Stimulated activated CD4-positive, alpha-beta T cell treated with anti-CD3 and anti-CD28 coated beads, Interleukin-15, amount 100 ng/mL, for 48 hours (primary cell): ENCODE data around the gene MYMK.
A peak's percentile ranks its signal among the peaks of the same experiment; 100 is the strongest.

Experiments
- DNase-seq, 2 donors: peaks; one replicate each; pipeline ENCODE4 v3.0.0-alpha.2; 2020; ENCODE audit warnings: low read depth in 2 of 2

MYMK gene

DNA sequence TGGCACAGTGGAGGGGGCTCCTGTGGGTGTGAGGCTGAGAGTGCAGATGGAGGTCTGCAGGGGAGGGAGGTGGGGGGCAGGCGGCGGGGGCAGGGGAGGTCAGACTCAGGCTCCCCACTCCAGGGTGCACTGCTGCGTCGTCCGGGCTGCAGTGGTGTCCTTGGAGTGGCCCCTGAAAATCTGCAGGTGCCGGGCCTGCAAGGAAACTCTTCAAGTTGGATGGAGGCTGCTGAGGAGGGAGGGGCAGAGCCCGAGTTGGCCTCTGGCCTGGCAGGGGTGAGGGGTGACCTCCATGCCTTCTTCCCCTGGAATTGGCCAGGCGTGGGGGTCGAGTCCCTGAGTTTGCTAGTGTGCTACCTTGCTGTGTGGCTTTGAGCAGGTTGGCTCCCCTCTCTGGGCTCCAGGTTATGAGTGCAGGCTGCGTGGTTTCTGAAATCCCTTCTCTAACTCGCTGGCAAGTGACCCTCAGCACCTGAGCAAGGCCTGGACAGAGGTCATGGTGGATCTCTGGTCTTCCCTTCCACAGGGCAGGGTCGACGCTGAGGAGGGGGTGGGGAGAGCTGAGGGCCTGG is 10.6 kb upstream of the MYMK start:
- no peak for DNase-seq

- DNase-seq = peak in 1 of 2 donors; percentile 20
Measured at GRCh38 chr9:133534346-133535291, 9.9 kb upstream of the MYMK start, which contains the start of gene ADAMTSL2. Gene ADAMTSL2, plus strand, starts transcription at chr9:133534704. Its CDS starts 2,009 bp downstream, at chr9:133536713.

DNA sequence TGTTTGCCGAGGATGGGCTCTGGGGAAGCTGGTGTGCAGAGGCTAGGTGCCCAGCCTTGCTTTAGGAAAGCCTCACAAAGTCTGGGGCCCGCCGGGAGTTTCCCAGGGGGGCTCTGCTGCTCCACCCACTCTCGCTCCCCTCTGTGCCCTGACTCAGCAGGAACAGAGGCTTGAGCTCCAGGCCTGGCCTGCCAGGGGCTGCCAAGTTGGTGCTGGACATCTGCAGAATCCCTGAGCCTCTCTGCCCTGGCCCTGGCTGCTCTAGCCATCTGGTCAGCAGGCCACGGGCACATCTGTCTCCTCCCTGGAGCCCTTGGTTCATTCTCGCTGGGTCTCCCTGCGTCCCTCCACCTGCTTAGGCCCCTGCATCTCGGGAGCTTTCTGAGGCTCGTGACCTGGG is 9.1 kb upstream of the MYMK start:
- no peak for DNase-seq

DNA sequence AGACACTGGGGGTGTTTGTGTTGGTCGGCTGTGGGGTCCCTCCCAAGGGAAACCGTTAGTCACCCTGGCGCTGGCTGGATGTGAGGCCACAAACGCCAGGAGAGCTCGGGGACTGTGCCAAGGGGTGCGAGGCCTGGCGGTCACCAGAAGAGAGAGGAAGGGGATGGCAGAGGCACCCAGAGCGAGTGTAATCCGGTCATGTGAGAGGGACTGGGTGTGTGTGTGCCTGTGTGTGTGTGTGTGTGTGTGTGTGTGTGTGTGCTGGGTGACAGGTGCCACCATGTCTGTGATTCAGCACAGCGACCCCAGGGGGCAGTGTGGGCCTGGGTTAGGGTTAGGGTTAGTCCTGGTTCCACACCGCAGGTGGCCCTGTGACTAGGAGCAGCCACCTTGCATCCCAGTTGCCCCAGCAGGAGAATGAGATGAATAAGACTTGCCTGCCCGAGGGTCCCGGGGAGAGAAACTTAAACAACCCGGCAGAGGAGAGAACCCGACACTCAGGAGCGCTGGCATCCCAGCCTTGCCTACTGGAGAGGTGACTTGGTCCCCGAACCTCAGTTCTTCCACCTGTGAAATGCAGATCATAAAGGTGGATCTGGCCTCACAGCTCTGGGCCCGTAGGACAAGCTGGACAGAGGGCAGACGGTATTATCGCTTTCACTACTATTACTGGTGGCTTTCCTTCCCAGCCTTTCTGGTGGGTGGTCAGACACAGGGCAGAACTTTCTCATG is 8.3 kb upstream of the MYMK start:
- peak; percentile 64 to 72 for DNase-seq

DNA sequence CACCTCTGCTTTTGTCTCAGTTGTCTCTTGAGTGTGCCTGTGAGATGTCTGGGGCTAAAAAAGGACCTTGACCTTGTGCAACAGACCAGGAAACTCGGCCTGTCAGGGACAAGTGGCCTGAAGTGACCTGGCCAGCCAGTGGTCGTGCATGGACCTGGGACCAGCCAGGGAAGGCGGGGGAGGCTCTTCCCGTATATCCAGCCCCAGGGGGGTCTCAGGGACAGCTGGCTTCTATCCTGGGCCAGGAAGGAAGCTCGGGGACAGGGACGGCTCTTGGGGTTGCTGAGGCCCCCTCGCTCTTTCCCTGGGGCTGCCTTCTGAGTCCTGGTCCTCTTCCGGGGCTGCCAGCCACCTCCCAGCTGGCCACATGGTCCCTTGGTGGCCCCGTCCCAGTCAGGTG is 6.5 kb upstream of the MYMK start:
- DNase-seq = no peak

- DNase-seq = no peak
Measured at GRCh38 chr9:133529874-133530273, 5.1 kb upstream of the MYMK start.

DNA sequence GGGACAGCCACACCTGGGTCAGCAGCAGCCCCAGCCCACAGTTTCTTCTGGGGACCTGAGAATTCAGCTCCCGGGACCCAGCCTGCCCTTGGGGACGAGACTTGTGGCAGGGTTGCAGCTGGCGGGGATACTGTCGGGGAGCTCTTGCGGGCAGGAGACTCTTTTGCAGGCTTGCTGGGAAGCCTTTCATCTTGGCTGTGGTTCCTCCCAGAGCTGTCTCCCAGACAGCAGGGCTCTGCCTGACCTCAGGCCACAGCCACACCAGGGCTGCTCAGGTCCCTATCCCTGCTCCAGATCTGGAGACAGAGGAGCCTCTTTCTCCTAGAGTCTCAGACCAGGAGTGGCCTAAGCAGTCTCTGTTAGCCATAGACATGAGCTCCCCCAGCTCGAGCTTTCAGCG is 4.7 kb upstream of the MYMK start:
- no peak for DNase-seq

DNA sequence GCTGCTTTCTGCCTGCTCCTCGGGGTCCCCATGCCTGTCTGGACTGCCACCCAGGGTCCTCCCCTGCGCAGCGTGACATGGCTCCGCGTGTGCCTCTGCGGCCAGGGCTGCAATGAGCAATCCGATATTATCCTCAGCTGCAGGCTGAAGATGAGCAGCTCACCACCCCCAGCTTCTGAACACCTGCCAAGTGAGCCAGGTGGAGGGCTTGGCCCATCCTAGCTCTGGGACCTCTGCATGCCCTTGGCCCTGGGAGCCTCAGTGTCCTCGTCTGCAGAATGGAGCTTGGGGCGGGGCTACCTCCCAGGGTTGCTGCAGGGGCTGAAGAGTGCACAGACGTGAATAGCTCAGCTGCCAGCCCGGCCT is 4.1 kb upstream of the MYMK start:
- no peak for DNase-seq

DNA sequence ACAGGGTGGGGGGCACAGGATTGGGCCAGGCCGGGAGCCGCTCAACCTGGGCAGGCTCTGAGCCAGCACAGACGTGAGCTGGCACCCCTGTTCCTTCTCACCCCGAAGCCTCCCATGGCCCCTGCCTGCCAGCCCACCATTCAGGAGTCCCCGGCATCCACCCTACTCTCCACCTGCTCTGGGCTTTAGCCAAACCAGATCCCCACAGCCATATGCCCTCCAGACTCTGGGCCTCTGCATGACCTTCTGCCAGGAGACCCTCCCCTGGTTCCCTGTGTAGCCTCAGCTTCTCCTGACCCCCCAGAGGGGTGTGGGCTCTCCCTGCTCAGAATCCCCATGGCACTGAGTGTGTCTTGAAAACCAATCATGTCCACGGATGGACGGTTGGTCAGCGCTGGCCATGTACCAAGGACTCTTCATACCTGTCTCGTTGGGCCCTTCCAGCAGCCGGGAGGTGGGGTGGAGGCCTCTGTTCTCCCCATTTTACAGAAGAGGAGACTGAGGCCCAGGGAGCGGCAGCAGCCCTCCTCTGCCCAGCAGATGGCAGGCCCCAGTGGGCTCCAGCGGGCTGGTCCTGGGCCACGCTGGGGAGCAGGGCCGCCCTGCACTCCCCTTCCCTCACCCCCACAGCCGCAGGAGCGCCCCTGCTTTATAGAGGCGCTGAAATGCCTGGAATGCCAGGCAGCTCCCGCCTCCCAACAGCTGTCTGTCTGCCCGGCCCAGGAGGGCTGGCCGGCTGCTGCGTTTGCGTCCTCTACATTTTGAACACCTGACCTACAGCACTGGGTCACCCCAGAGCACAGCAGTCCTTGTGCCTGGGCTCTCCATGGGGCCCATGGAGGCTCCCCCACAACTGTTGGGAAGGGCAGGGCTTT is 3.5 kb upstream of the MYMK start:
- DNase-seq = no peak

DNA sequence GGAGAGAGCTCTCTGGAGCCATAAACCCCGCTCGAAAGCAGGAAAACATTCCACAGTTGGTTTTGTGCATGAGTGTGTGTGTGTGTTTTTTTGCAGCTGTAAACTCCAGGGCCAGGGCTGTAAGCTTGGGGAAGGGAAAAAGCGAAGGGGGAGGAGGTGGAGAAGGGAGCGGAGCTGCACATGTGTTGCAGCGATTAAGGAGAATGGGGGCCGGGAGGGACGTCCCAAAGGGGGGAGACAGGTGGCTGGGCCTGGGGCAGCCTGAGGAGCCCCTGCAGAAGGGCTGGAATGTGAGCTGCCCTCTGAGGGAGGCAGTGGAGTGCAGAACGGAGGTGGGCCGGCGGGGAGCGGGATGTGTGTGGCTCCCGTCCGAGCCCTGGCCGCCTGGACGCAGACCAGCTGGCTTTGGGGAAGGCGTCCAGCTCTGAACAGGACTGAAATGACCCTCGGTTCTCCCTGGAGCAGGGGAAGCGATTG is 2.7 kb upstream of the MYMK start:
- DNase-seq = no peak

DNA sequence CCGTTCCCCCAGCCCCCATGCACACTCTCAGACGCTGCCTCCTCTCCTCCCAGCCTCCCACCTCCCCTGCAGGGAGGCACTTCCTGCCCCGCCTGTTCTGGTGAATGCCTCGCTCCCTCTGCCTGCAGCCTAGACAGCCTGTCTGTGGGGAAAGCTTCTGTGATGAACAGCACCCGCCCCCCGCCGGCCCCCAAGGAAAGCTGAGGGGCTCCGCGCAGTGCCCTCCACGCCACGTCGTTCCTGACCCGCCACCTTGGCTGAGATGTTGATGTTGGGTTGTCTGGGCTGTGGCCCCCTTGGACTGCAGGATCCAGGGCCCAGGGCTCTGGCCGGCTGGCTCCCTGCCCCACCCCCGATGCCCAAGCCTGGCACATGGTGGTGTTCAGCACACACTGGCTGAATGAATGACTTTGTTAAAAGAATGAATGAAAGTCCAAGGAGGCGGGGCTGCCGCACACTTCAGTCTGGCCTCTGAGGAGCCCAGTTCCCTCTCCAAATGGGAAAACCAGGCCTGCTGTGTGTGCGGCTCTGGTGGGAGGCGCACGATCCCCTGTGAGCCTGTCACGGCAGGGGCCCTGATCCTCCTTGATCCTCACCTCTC is 2.1 kb upstream of the MYMK start:
- no peak for DNase-seq

DNA sequence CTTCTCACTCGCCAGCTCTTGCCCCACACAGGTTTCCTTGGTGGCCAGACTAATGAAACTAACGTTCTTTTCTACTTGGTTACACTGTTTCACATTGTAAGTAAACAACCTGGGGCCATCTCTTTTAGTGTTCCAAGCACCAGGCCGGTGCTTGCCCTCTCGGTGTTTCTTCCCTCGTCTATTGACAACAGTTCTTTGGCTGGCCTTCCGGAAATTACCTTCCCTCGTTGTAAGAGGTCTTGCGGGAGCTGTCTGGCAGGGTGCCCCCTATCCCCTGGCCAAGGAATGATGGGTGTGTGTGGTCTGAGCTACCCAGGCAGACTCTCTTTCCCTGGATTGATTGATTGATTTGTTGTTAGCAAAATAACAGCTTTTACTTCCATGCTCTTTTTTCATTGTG is 918 bp upstream of the MYMK start:
- no peak for DNase-seq

DNA sequence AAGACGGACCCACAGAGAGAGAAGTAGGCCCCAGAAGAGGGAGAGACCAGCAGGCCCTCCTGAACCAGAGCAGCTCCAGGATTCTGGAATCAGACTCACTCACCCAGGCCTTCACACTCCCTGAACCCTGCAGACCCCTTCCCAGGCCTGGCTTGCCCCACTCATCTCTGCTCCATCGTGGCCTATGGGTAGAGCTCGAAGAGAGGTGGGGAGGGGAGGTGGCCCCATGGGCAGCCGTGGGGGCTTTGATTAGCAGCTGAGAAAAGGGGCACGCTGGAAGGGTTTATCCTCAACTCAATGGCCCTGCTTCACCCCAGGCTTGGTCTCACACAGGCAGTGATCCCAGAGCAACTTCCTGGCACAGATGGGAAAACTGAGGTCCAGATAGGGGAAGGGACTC is 613 bp downstream of the MYMK start:
- no peak for DNase-seq

DNA sequence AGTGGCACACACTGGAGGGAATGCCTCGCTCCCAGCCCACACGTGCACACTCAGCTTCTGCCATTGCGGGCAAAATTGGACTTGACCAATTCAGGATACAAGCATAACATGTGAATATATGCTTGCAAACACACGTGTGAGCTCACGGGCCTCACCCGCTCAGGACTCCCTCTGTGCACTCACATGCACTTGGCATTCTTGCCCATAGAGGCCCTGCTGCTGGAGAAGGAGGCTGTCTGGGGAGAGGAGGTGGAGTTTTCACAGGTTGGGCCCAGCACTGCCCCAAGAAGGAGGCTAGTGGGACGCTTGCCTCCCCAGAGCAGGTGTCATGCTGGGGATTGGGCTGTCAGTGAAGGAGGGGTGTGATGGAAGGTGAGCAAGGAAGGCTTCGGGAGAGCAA is 1.7 kb downstream of the MYMK start:
- no peak for DNase-seq

GRCh38 chr9:133522073-133522910 is 2.5 kb downstream of the MYMK start:
- DNase-seq = no peak

- no peak for DNase-seq
Measured at GRCh38 chr9:133521122-133522072, 3.4 kb downstream of the MYMK start.

DNA sequence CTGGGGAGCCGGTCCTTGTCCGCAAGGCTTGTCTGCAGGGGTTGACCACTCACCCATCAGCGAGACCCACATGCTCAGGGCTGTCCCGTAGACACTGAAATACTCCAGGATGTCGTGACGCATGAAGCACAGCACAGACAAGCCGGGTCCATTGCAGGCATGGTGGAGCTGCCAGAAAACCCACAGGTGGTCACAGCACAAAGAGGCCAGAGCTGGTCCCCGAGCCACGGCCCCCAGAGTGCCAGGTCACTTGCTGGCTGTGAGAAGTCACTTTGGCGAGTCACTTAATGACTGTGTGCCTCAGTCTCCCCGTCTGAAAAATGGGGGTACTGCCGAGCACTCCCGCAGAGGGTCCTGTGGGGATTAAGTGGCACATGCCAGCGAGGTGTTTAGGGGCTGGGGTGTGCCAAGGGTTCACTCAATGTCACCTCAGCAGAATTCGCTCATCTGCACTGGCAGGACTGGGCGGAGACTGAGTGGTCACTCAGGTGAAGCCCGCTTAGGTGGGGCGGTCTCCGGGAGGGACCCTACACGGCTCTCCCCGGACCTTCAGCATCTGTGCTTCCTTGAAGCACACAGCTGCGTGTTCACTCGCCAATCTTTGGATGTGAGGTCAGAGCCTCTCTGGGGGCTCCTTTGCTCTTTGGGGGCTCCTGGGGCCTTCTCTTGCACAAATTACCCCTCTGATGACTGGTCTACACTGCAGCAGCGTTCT is 4.5 kb downstream of the MYMK start:
- no peak for DNase-seq

GRCh38 chr9:133519693-133520092 is 5.1 kb downstream of the MYMK start:
- no peak for DNase-seq
